ENCODE data around the gene PIP5K1C.

Gene PIP5K1C

DNA sequence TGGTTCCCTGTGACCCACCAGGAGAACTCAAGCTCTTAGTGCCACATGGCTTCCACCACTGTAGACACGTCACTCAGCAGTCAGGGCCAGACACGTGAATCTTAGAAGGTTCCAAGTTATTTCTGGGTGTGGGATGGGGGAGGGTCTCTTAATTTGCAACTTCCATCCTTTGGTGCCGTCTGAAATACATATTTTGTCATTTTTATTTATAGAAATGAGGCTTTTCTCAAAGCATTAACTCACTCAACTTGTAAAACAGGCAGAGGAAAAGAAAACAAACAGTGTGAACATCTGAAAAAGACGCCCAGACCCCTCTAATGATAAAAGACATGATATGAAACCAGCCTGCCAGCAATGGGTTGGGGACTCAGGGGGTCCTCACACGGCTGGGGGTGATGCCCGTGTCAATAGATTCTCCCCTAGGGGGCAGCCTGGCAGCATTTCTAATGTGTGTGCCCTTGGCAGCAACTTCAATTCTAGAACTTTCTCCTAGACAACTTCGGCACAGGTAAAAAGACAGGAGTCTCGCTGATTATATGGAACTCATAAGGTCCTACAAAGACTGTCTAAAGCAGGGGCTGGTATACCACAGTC, 15.4 kb downstream of the PIP5K1C start:
- Histone ChIP-seq H3K27ac (ENCODE audit: low read depth, low read length) (no peak overlapping the region), H3K4me3 (ENCODE audit: low read depth in 1 of 2, low read length in 2 of 2) (no peak overlapping the region), H3K4me1 (ENCODE audit: control insufficient read depth in 1 of 2, insufficient read depth in 2 of 2, low read length in 2 of 2) (peaks cover 5 to 15% of the 10 kb centered on the region in 2 donors)

GRCh38 chr19:3684054-3684816, 16.0 kb downstream of the PIP5K1C start:
- no peaks in the 10 kb centered on the region for H3K27me3 ChIP-seq (ENCODE audit: control insufficient read depth in 1 of 2, insufficient read depth in 2 of 2, low read length in 2 of 2)
- peaks cover 0 to 5% of the 10 kb centered on the region in 2 donors for H3K9me3 ChIP-seq (ENCODE audit: control insufficient read depth in 1 of 2, low read length in 2 of 2)
- H3K4me1 ChIP-seq (ENCODE audit: control insufficient read depth in 1 of 2, insufficient read depth in 2 of 2, low read length in 2 of 2) = peaks cover 5 to 15% of the 10 kb centered on the region in 2 donors
- H3K27ac ChIP-seq (ENCODE audit: low read depth, low read length) = no peak overlapping the region
- H3K9ac ChIP-seq (ENCODE audit: low read depth in 1 of 2, low read length in 2 of 2) = no peak overlapping the region
- H3K4me3 ChIP-seq (ENCODE audit: low read depth in 1 of 2, low read length in 2 of 2) = no peak overlapping the region
- peaks cover 6 to 7% of the 10 kb centered on the region in 2 donors for H3K36me3 ChIP-seq (ENCODE audit: control insufficient read depth in 1 of 2, insufficient read depth in 2 of 2, low read length in 2 of 2)

More for the DNA sequence above, 15.4 kb downstream of the PIP5K1C start:
- H3K9ac ChIP-seq (ENCODE audit: low read depth in 1 of 2, low read length in 2 of 2) = no peak overlapping the region
- H3K36me3 ChIP-seq (ENCODE audit: control insufficient read depth in 1 of 2, insufficient read depth in 2 of 2, low read length in 2 of 2) = peaks cover 6 to 7% of the 10 kb centered on the region in 2 donors
- H3K9me3 ChIP-seq (ENCODE audit: control insufficient read depth in 1 of 2, low read length in 2 of 2) = peaks cover 0 to 5% of the 10 kb centered on the region in 2 donors
- no peaks in the 10 kb centered on the region for H3K27me3 ChIP-seq (ENCODE audit: control insufficient read depth in 1 of 2, insufficient read depth in 2 of 2, low read length in 2 of 2)

DNA sequence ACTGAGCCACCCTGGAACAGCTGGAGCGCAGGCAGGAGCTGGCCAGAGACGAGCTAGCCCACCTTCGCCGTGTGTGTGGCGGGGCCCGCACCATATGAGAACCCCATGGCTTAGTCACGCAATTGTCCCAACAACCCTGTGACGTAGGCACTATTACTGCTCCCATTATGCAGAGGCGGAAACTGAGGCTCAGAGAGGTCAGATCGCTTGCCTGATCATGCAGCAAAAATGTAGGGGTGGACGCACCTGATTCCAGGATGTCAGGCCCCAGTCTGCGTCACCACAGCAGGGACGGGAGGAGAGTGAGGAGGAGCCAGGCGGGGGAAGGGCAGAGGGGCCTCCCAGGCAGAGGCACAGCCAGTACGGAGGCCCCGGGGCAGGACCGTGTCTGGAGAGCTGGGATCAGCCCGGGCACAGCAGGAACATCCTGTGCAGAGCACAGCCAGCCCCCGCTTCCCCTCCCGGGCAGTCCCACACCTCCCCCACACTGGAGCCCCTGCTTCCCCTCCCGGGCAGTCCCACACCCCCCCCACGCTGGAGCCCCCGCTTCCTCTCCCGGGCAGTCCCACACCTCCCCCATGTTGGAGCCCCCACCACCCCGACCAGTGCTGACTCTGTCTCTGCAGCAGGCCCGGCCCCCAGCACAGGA, 16.7 kb downstream of the PIP5K1C start:
- Histone ChIP-seq H3K36me3 (ENCODE audit: control insufficient read depth in 1 of 2, insufficient read depth in 2 of 2, low read length in 2 of 2) (peaks cover 6 to 7% of the 10 kb centered on the region in 2 donors), H3K27me3 (ENCODE audit: control insufficient read depth in 1 of 2, insufficient read depth in 2 of 2, low read length in 2 of 2) (no peaks in the 10 kb centered on the region), H3K4me1 (ENCODE audit: control insufficient read depth in 1 of 2, insufficient read depth in 2 of 2, low read length in 2 of 2) (peaks cover 5 to 13% of the 10 kb centered on the region in 2 donors), H3K9me3 (ENCODE audit: control insufficient read depth in 1 of 2, low read length in 2 of 2) (peaks cover 0 to 5% of the 10 kb centered on the region in 2 donors), H3K4me3 (ENCODE audit: low read depth in 1 of 2, low read length in 2 of 2) (no peak overlapping the region), H3K27ac (ENCODE audit: low read depth, low read length) (no peak overlapping the region), H3K9ac (ENCODE audit: low read depth in 1 of 2, low read length in 2 of 2) (no peak overlapping the region)

DNA sequence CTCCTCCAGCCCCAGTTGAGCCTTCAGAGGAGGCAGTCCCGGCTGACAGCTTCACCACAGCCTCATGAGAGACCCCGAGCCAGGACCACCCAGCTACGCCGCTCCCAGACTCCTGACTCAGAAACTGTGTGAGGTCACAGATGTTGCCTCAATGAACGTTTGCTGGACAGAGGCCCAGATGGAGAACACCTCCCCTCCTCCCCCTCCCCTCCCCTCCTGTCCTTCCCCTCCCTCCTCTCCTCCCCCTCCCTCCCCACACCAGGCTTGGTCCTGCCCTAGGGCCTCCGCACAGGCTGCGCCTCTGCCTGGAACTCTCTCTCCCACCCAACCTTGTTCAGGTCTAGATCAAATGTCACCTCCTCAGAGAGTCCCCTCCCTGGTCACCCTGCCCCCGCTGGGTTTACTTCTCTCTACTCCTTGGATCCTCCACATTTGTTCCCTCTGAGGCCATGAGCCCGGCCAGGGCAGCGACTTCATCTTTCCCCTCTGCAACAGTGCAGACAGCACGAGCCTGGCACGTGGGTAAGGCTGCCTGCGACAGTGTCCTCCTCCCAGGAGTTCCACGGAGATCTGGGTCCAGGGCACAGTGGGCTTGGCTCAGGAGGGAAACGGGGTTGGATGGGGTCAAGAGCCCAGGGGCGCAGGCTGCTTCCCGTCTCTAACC, 17.4 kb downstream of the PIP5K1C start:
- H3K4me1 ChIP-seq (ENCODE audit: control insufficient read depth in 1 of 2, insufficient read depth in 2 of 2, low read length in 2 of 2) = peaks cover 0 to 7% of the 10 kb centered on the region in 2 donors
- H3K36me3 ChIP-seq (ENCODE audit: control insufficient read depth in 1 of 2, insufficient read depth in 2 of 2, low read length in 2 of 2) = peaks cover 6 to 7% of the 10 kb centered on the region in 2 donors

DNA sequence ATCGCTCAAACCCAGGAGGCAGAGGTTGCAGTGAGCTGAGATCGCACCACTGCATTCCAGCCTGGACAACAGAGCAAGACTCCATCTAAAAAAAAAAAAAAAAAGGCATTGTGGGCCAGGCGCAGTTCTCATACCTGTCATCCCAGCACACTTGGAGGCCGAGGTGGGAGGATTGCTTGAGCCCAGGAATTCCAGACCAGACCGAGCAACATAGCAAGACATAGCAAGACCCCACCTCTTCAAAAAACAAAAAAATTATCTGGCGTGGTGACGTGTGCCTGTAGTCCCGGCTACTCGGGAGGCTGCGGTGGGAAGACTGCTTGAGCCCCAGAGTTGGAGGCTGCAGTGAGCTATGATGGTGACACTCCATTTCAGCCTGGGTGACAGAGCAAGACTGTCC, 18.0 kb downstream of the PIP5K1C start:
- no peak overlapping the region for H3K9ac ChIP-seq (ENCODE audit: low read depth in 1 of 2, low read length in 2 of 2)
- peaks cover 6 to 7% of the 10 kb centered on the region in 2 donors for H3K36me3 ChIP-seq (ENCODE audit: control insufficient read depth in 1 of 2, insufficient read depth in 2 of 2, low read length in 2 of 2)
- H3K4me1 ChIP-seq (ENCODE audit: control insufficient read depth in 1 of 2, insufficient read depth in 2 of 2, low read length in 2 of 2) = peaks cover 0 to 1% of the 10 kb centered on the region in 2 donors
- peaks cover 0 to 5% of the 10 kb centered on the region in 2 donors for H3K9me3 ChIP-seq (ENCODE audit: control insufficient read depth in 1 of 2, low read length in 2 of 2)
- no peak overlapping the region for H3K27ac ChIP-seq (ENCODE audit: low read depth, low read length)
- no peak overlapping the region for H3K4me3 ChIP-seq (ENCODE audit: low read depth in 1 of 2, low read length in 2 of 2)
- H3K27me3 ChIP-seq (ENCODE audit: control insufficient read depth in 1 of 2, insufficient read depth in 2 of 2, low read length in 2 of 2) = no peaks in the 10 kb centered on the region

More for the DNA sequence above, 17.4 kb downstream of the PIP5K1C start:
- Histone ChIP-seq H3K9ac (ENCODE audit: low read depth in 1 of 2, low read length in 2 of 2) (no peak overlapping the region), H3K27ac (ENCODE audit: low read depth, low read length) (no peak overlapping the region), H3K4me3 (ENCODE audit: low read depth in 1 of 2, low read length in 2 of 2) (no peak overlapping the region), H3K27me3 (ENCODE audit: control insufficient read depth in 1 of 2, insufficient read depth in 2 of 2, low read length in 2 of 2) (no peaks in the 10 kb centered on the region), H3K9me3 (ENCODE audit: control insufficient read depth in 1 of 2, low read length in 2 of 2) (peaks cover 0 to 5% of the 10 kb centered on the region in 2 donors)

- H3K9me3 ChIP-seq (ENCODE audit: control insufficient read depth in 1 of 2, low read length in 2 of 2) = peaks cover 0 to 5% of the 10 kb centered on the region in 2 donors
- H3K27ac ChIP-seq (ENCODE audit: low read depth, low read length) = no peak overlapping the region
- H3K4me1 ChIP-seq (ENCODE audit: control insufficient read depth in 1 of 2, insufficient read depth in 2 of 2, low read length in 2 of 2) = no peaks in the 10 kb centered on the region
- peaks cover 6 to 7% of the 10 kb centered on the region in 2 donors for H3K36me3 ChIP-seq (ENCODE audit: control insufficient read depth in 1 of 2, insufficient read depth in 2 of 2, low read length in 2 of 2)
- no peak overlapping the region for H3K4me3 ChIP-seq (ENCODE audit: low read depth in 1 of 2, low read length in 2 of 2)
- no peak overlapping the region for H3K9ac ChIP-seq (ENCODE audit: low read depth in 1 of 2, low read length in 2 of 2)
- no peaks in the 10 kb centered on the region for H3K27me3 ChIP-seq (ENCODE audit: control insufficient read depth in 1 of 2, insufficient read depth in 2 of 2, low read length in 2 of 2)
Measured at GRCh38 chr19:3680939-3681338, 19.3 kb downstream of the PIP5K1C start.

GRCh38 chr19:3679581-3679980, 20.7 kb downstream of the PIP5K1C start:
- Histone ChIP-seq H3K27me3 (ENCODE audit: control insufficient read depth in 1 of 2, insufficient read depth in 2 of 2, low read length in 2 of 2) (no peaks in the 10 kb centered on the region), H3K4me3 (ENCODE audit: low read depth in 1 of 2, low read length in 2 of 2) (no peak overlapping the region), H3K27ac (ENCODE audit: low read depth, low read length) (no peak overlapping the region), H3K9ac (ENCODE audit: low read depth in 1 of 2, low read length in 2 of 2) (no peak overlapping the region), H3K36me3 (ENCODE audit: control insufficient read depth in 1 of 2, insufficient read depth in 2 of 2, low read length in 2 of 2) (peaks cover 3 to 6% of the 10 kb centered on the region in 2 donors), H3K9me3 (ENCODE audit: control insufficient read depth in 1 of 2, low read length in 2 of 2) (peaks cover 0 to 3% of the 10 kb centered on the region in 2 donors), H3K4me1 (ENCODE audit: control insufficient read depth in 1 of 2, insufficient read depth in 2 of 2, low read length in 2 of 2) (no peaks in the 10 kb centered on the region)

GRCh38 chr19:3679138-3679537, 21.1 kb downstream of the PIP5K1C start:
- Histone ChIP-seq H3K27me3 (ENCODE audit: control insufficient read depth in 1 of 2, insufficient read depth in 2 of 2, low read length in 2 of 2) (no peaks in the 10 kb centered on the region), H3K9me3 (ENCODE audit: control insufficient read depth in 1 of 2, low read length in 2 of 2) (no peaks in the 10 kb centered on the region), H3K36me3 (ENCODE audit: control insufficient read depth in 1 of 2, insufficient read depth in 2 of 2, low read length in 2 of 2) (peaks cover 0 to 1% of the 10 kb centered on the region in 2 donors), H3K9ac (ENCODE audit: low read depth in 1 of 2, low read length in 2 of 2) (no peak overlapping the region), H3K4me3 (ENCODE audit: low read depth in 1 of 2, low read length in 2 of 2) (no peak overlapping the region), H3K4me1 (ENCODE audit: control insufficient read depth in 1 of 2, insufficient read depth in 2 of 2, low read length in 2 of 2) (no peaks in the 10 kb centered on the region), H3K27ac (ENCODE audit: low read depth, low read length) (no peak overlapping the region)

DNA sequence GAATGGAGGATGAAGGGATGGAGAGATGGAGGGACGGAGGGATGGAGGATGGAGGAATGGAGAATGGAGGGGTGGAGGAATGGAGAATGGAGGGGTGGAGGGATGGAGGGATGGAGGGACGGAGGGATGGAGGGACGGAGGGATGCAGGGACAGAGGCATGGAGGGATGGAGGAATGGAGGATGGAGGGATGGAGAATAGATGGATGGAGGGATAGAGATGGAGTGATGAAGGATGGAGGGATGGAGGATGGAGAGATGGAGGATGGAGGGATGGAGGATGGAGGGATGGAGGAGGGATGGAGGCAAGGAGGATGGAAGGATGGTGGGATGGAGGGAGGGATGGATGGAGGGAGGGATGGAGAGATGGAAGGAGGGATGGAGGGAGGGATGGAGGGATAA, 22.1 kb downstream of the PIP5K1C start:
- H3K27me3 ChIP-seq (ENCODE audit: control insufficient read depth in 1 of 2, insufficient read depth in 2 of 2, low read length in 2 of 2) = no peaks in the 10 kb centered on the region
- H3K4me3 ChIP-seq (ENCODE audit: low read depth in 1 of 2, low read length in 2 of 2) = no peak overlapping the region
- H3K36me3 ChIP-seq (ENCODE audit: control insufficient read depth in 1 of 2, insufficient read depth in 2 of 2, low read length in 2 of 2) = no peaks in the 10 kb centered on the region
- H3K9ac ChIP-seq (ENCODE audit: low read depth in 1 of 2, low read length in 2 of 2) = no peak overlapping the region
- H3K4me1 ChIP-seq (ENCODE audit: control insufficient read depth in 1 of 2, insufficient read depth in 2 of 2, low read length in 2 of 2) = no peaks in the 10 kb centered on the region
- no peaks in the 10 kb centered on the region for H3K9me3 ChIP-seq (ENCODE audit: control insufficient read depth in 1 of 2, low read length in 2 of 2)
- no peak overlapping the region for H3K27ac ChIP-seq (ENCODE audit: low read depth, low read length)

Measured in duodenal mucosa (tissue), 2 donors.